NCI-H2081 (cell line): ENCODE results near the gene NOP53.

ENCODE experiments used
- DNase-seq, 2 experiments: peaks; one replicate each; lab custom pipeline; 2025; lab: John Stamatoyannopoulos, UW

Gene NOP53

GRCh38 chr19:47805313-47805712, 60.0 kb downstream of the NOP53 start:
- no peak for DNase-seq

- no peak for DNase-seq
Observed at GRCh38 chr19:47806435-47806834, 61.1 kb downstream of the NOP53 start.
